Spleen (tissue), 11 donors: Measurements from ENCODE around the gene CYFIP2. TPM values are rescaled to one million over a fixed set of nuclear protein-coding genes. Genes with fewer than 3 reads are reported as not detected.

ENCODE experiments used
- DNase-seq: peaks from one replicate; pipeline ENCODE4 v3.0.0-alpha.2; 2020
- H3K27ac ChIP-seq, 8 donors: fragments of 200-600 bp; sonication (generic) in 7 of 8; 1 replicate in 4 of 8; 2 replicates in 4 of 8; pipeline versions ENCODE4 v1.5.0 to v1.8.0; 2016 to 2021; ENCODE audit warnings: inconsistent platforms in 4 of 8, mild to moderate bottlenecking in 4 of 8, moderate library complexity in 1 of 8
- H3K27me3 ChIP-seq, 7 donors: fragments of 200-600 bp; sonication (generic) in 6 of 7; replicated peaks in 1 of 7; 1 replicate in 4 of 7; 2 replicates in 3 of 7; pipeline versions ENCODE4 v1.5.0 to v1.8.0; 2016 to 2021; ENCODE audit warnings: inconsistent platforms in 3 of 7, mild to moderate bottlenecking in 1 of 7
- H3K36me3 ChIP-seq, 6 donors: fragments of 200-600 bp; sonication (generic) in 5 of 6; 1 replicate in 4 of 6; 2 replicates in 2 of 6; pipeline versions ENCODE4 v1.5.0 to v1.8.0; 2016 to 2021; ENCODE audit warnings: inconsistent platforms in 2 of 6
- H3K4me1 ChIP-seq, 6 donors: fragments of 200-600 bp; sonication (generic) in 5 of 6; 1 replicate in 3 of 6; 2 replicates in 3 of 6; pipeline versions ENCODE4 v1.5.0 to v1.8.0; 2016 to 2021; ENCODE audit warnings: inconsistent platforms in 3 of 6
- H3K4me3 ChIP-seq, 8 donors: fragments of 200-600 bp; sonication (generic) in 7 of 8; 1 replicate in 4 of 8; 2 replicates in 4 of 8; pipeline versions ENCODE4 v1.5.0 to v1.8.0; 2016 to 2021; ENCODE audit warnings: inconsistent platforms in 4 of 8, mild to moderate bottlenecking in 4 of 8, moderate library complexity in 2 of 8
- H3K9me3 ChIP-seq, 8 donors: fragments of 200-600 bp; sonication (generic) in 7 of 8; 1 replicate in 4 of 8; 2 replicates in 4 of 8; pipeline versions ENCODE4 v1.5.0 to v1.8.0; 2016 to 2021; ENCODE audit warnings: inconsistent platforms in 4 of 8
- POLR2A ChIP-seq, 3 donors: fragments of 450-650 bp; IDR thresholded peaks; one replicate each; pipeline ENCODE4 v1.5.1; 2017; ENCODE audit warnings: antibody characterized with exemption in 3 of 3, mild to moderate bottlenecking in 1 of 3
- POLR2AphosphoS5 ChIP-seq, 3 donors: sonication (generic); formaldehyde crosslinking; IDR thresholded peaks; one replicate each; pipeline ENCODE4 v1.5.1; 2017; ENCODE audit warnings: antibody characterized with exemption in 3 of 3
- WGBS, 5 donors: extraction: QIAGEN DNeasy Blood & Tissue Kit in 3 of 5; methylation state at CpG; one replicate each; pipeline versions ENCODE4 v1.1.5 to v1.1.7; 2013 to 2018; 5-methylcytosine and 5-hydroxymethylcytosine counted together
- intact Hi-C: fragments of 100-400 bp; cut with DNase I; formaldehyde crosslinking; loops from one replicate; pipeline ENCODE4 v1.15.0; 2023; ENCODE audit warnings: low total_unique reads
- polyA plus RNA-seq, 3 donors: library from polyadenylated mRNA; stranded (reverse); fragments of 200-250 nt; gene quantifications; one replicate each; pipeline ENCODE4 v1.2.1, GENCODE V29; 2013
- total RNA-seq, 7 donors: library from RNA; depleted of rRNA in 3 of 7; stranded (reverse); fragments of >200 nt in 3 of 7; fragmentation: NEBNext Ultra II Directional in 4 of 7; extraction: Animal tissue kit (Norgen Biotek cat#: 25700) in 4 of 7; gene quantifications; one replicate each; pipeline versions ENCODE4 v1.1.0 to v1.2.1, GENCODE V29; 2016 to 2021
- TF ChIP-seq, protein P1 (sequence below), 11 experiments: fragments of 200-600 bp in 7 of 11; fragments of 450-650 bp in 4 of 11; sonication (generic) in 4 of 11; IDR thresholded peaks in 8 of 11; conservative IDR thresholded peaks in 3 of 11; 1 replicate in 7 of 11; 2 replicates in 4 of 11; pipeline versions ENCODE4 v1.4.0 to v1.8.0; 2016 to 2021; ENCODE audit warnings: antibody characterized with exemption in 11 of 11, inconsistent platforms in 4 of 11, mild to moderate bottlenecking in 1 of 11
- donor health status: healthy with polysubstance abuse.
- donor health status: DM: no; HTN: no; CAD: no; lungs with moderate emphysema.
- donor health status: DM: no; HTN: no; CAD: no.
- donor health status: Bipolar disorder and iron deficiency.
- donor health status: healthy.
- donor health status: DM: no; HTN: no; CAD: no.
- donor health status: DM: yes; HTN: yes; CAD: no.

Gene CYFIP2
- total and polyA plus RNA-seq, 10 donors: 74.8 to 232 (median 159) TPM

DNA sequence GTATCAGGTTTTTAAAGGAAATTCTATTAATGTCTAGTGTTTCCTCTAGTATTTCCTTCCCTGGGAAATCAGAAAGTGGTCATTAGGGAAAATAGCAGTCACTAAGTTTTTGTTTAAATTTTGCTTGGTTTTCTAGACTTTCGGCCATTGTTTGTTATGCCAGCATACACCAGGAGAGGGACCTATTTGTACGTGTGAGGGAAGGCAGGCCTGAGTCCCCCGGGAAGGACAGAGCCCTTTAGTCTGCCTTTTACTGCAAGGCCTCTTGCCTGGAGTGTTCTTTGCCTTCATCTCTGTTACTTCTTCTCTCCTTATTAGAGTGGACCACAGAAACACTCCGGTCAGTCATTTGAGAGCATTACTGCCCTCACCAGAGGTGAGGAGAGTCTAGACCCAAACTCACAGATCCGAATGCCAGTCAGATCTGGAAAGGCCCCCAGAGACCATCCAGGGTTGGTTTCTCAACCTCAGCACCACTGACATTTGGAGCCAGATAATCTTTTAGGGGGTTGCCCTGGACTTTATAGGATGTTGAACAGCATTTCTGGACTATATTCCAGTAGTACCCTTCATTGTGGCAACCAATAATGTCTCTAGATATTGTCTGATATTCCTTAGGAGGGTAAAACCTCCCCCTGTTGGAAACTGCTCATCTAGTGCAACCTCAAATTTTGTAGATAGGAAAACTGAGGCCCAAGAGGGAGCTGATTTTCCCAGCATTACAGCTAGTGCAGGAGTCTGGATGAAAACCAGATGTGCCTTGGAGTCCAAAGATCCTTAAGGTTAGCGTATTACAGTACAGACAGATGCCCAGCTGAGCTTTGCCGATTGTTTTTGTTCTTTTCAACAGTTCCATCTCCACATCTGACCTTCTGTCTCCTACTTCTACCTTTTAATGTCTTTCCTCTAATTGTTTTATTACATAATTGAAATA lies 101.1 kb downstream of the CYFIP2 start:
- no peak for DNase-seq
- no peaks in the 10 kb centered on the region for H3K4me1 ChIP-seq
- 75 to 89% (median 80%) methylated on average over 7 of the region's 7 CpGs for WGBS, 5 donors
- H3K36me3 ChIP-seq: peaks cover 0 to 100% (median 67%) of the 10 kb centered on the region in 6 donors
- TF ChIP-seq, protein P1, sequence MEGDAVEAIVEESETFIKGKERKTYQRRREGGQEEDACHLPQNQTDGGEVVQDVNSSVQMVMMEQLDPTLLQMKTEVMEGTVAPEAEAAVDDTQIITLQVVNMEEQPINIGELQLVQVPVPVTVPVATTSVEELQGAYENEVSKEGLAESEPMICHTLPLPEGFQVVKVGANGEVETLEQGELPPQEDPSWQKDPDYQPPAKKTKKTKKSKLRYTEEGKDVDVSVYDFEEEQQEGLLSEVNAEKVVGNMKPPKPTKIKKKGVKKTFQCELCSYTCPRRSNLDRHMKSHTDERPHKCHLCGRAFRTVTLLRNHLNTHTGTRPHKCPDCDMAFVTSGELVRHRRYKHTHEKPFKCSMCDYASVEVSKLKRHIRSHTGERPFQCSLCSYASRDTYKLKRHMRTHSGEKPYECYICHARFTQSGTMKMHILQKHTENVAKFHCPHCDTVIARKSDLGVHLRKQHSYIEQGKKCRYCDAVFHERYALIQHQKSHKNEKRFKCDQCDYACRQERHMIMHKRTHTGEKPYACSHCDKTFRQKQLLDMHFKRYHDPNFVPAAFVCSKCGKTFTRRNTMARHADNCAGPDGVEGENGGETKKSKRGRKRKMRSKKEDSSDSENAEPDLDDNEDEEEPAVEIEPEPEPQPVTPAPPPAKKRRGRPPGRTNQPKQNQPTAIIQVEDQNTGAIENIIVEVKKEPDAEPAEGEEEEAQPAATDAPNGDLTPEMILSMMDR (IDR thresholded peaks at IDR 0.05 in 8 of 11, conservative IDR thresholded peaks at IDR 0.05 in 3 of 11): peak in 5 of 11 experiments; percentile 12 to 34 (median 23)
- TF ChIP-seq POLR2A (IDR thresholded peaks at IDR 0.05): no peak
- no peak for TF ChIP-seq POLR2AphosphoS5 (IDR thresholded peaks at IDR 0.05)
- no peak overlapping the region for H3K27ac ChIP-seq
- H3K27me3 ChIP-seq: no peaks in the 10 kb centered on the region
- no peaks in the 10 kb centered on the region for H3K9me3 ChIP-seq
- H3K4me3 ChIP-seq: no peak overlapping the region
- intact Hi-C loops: no loop called here

GRCh38 chr5:157369507-157369906 lies 103.6 kb downstream of the CYFIP2 start:
- Histone ChIP-seq H3K4me3 (no peak overlapping the region), H3K27ac (no peak overlapping the region), H3K9me3 (no peaks in the 10 kb centered on the region), H3K27me3 (no peaks in the 10 kb centered on the region), H3K36me3 (peaks cover 0 to 100% (median 51%) of the 10 kb centered on the region in 6 donors), H3K4me1 (no peaks in the 10 kb centered on the region)
- TF ChIP-seq, protein P1 (IDR thresholded peaks at IDR 0.05 in 8 of 11, conservative IDR thresholded peaks at IDR 0.05 in 3 of 11): no peak
- no peak for TF ChIP-seq POLR2AphosphoS5 (IDR thresholded peaks at IDR 0.05)
- TF ChIP-seq POLR2A (IDR thresholded peaks at IDR 0.05): no peak
- intact Hi-C loops: no loop called here
- whole genome bisulfite sequencing, 5 donors: 98 to 100% (median 98%) methylated on average over 2 of the region's 2 CpGs
- DNase-seq: no peak

DNA sequence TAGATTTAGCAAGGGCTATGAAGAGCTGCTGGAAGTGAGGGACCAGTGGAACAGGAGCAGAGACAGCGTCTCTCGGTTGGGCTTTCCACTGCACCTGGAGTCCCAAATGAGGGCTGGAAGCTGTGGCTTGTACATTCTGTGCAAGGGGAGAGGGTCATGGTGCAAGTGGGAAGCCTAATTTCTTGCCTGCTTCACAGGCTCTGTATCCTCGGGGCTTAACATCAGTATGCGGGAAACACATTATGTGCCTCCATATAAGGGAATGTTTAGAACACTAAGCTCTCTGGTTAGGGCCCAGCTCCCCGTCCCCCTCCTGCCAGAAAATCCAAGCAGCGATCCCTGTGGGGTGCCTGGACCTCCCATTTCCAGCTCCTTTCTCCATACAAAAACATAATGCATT lies 105.0 kb downstream of the CYFIP2 start:
- intact Hi-C loops: no loop called here
- Histone ChIP-seq H3K27ac (no peak overlapping the region), H3K4me1 (no peaks in the 10 kb centered on the region), H3K4me3 (no peak overlapping the region), H3K27me3 (no peaks in the 10 kb centered on the region), H3K36me3 (peaks cover 0 to 100% (median 56%) of the 10 kb centered on the region in 6 donors), H3K9me3 (no peaks in the 10 kb centered on the region)
- 83 to 93% (median 88%) methylated on average over 6 of the region's 6 CpGs for WGBS, 5 donors
- no peak for DNase-seq
- TF ChIP-seq POLR2AphosphoS5 (IDR thresholded peaks at IDR 0.05) (no peak), POLR2A (IDR thresholded peaks at IDR 0.05) (no peak)
- TF ChIP-seq, protein P1 (IDR thresholded peaks at IDR 0.05 in 8 of 11, conservative IDR thresholded peaks at IDR 0.05 in 3 of 11): no peak
